ENCODE measurements around the gene SLC12A7. TPM values are rescaled to one million over a fixed set of nuclear protein-coding genes. Genes with fewer than 3 reads are reported as not detected.
A peak's percentile ranks its signal among the peaks of the same experiment; 100 is the strongest.

The SLC12A7 gene
- total RNA-seq, 1 experiment from 2014 or later: 134 TPM

DNA sequence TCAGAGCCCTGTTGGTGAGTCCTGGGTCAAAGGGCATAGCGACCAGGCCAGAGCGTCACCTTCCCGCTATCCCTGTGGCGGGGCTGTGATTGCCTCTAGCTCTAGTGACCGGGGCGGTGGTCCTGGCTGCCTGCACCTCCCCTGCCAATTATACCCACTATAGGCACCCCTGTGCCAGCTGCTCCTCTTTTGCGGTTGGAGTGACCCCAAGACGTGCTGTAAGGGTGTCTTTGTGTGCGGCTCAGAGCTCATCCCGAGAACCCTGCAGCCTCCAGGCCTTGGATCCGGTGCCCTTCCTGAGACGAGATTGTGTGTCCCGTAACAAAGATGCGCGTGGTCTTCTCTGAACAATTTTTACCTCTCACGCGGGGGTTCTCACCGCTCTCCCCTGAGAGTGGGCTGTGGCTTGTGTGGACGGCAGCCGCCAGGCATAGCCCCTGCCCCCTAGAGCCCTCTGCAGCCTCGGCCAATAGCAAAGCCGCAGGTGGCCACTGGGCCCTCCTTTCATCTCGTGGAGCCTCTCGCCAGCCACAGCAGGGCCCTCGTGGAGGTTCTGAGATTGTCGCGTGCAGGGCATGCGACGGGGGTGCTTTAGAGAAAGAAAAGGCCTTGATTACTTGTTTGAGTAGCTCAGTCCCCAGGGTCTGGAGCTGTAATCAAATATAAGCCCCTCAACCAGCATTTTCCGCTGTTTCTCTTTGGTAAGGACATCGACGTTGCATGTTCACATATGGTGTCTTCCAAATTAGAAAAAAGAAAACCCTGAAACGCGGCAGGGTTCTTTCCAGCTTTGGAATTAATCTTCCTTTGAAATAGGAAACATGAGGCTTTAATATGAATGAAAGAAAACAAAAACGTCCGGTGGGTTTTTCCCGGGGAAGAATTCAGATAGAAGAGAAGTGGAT, 92.6 kb downstream of the SLC12A7 start:
- DNase-seq (ENCODE audit: low spot score): no peak

- no peak for DNase-seq (ENCODE audit: low spot score)
These were observed 93.3 kb downstream of the SLC12A7 start for GRCh38 chr5:1018596-1018995.

- DNase-seq (ENCODE audit: low spot score): no peak
These were observed 94.0 kb downstream of the SLC12A7 start for GRCh38 chr5:1017691-1018455.

DNA sequence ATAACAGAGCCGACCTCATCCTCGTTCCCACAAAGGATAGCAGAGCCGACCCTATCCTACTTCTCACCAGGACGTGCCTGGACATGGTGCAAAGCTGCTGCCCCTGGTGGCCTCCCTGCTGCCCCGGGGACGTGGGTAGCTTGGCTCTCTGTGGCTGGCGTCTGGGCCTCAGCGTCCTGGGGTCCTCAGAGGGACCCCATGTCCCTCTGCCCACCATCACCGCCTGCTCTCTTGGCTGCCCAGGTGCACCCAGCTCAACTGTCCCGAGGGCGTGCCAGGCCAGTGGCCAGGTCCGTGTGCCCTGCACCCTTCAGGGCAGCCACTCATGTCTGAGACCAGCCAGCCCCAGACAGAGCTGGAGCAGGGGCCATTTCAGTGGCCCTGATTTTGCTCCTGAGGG, 94.8 kb downstream of the SLC12A7 start:
- no peak for DNase-seq (ENCODE audit: low spot score)

DNA sequence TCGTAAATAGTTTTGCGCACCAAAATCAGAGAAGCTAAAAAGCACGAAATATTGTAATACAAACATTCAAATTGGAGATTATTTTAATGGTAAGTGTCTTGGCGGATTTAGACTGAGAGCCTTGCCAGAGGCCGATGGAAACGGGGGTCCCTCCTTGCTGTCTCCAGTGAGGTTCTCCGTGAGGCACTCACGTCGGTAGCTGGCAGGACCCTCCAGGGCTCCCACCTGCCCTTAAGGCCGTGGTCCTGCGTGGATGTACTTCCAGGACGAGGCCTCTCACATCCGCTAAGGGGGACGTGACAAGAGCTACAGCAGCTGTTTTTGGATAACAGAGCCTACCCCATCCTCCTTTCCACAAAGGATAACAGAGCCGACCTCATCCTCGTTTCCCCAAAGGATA, 95.4 kb downstream of the SLC12A7 start:
- DNase-seq (ENCODE audit: low spot score): no peak

GRCh38 chr5:1016036-1016435, 95.8 kb downstream of the SLC12A7 start:
- DNase-seq (ENCODE audit: low spot score): no peak

DNA sequence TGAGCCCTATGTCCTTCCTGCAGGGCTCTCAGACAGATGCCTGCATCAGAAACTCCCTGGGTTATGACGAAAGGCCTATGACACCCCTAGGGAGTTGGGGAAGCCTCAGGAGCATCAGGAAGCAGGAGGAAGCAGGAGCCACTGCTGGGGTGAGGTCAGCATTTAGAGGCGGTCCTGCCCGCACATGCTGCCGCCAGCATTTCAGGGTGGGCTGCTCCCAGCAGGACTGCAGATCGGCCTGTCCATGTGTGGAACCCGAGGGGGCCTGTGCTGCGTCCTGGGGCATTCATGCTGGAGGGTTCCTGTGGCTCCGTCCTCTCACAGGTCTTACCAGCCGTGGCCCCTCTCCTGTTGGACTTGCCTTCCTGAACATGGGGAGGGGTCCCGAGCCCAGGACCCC, 96.4 kb downstream of the SLC12A7 start:
- DNase-seq (ENCODE audit: low spot score): no peak

- DNase-seq (ENCODE audit: low spot score): no peak
These were observed 97.1 kb downstream of the SLC12A7 start for GRCh38 chr5:1014781-1015221.

DNA sequence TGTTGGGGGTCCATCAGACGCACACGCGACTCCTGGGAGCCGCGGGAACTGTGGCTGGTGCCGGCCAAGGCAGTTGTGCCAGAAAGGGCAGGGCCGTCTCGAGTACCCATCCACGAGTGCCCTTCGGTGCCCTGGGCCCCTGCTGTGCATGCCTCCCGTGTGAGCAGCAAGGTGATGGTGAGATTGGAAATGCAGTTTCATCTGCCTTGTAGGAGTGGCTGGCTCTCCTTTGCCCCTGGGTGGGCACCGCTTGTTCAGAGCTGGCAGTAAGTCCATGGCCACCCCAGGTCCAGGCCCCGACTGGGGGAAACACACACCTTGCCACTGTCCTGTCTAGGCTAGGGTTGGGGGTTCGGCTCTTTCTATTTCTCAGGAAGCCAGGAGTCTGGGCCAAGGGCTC, 97.5 kb downstream of the SLC12A7 start:
- DNase-seq (ENCODE audit: low spot score): no peak

GRCh38 chr5:1013948-1014301, 97.9 kb downstream of the SLC12A7 start:
- no peak for DNase-seq (ENCODE audit: low spot score)

- no peak for DNase-seq (ENCODE audit: low spot score)
These were observed 98.5 kb downstream of the SLC12A7 start for GRCh38 chr5:1013238-1013947.

DNA sequence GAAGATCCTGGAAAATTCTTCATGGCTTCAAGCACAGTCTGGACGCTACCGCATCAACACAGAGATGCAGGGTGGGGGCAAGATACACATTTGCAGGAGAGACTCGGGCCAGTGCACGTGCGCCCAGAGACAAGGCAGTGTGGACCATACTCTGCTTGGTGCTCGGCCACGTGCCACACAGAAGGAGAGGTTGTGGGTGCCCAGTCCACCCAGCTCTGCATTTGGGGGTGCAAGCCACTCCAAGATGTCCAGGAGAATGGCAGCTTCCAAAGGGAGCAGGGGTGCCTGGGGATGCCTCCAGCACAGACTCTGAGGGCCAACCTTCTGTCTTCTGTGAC, 99.0 kb downstream of the SLC12A7 start:
- DNase-seq (ENCODE audit: low spot score): no peak

- no peak for DNase-seq (ENCODE audit: low spot score)
These were observed 99.5 kb downstream of the SLC12A7 start for GRCh38 chr5:1012313-1012841.

GRCh38 chr5:1011741-1012312, 100.0 kb downstream of the SLC12A7 start:
- DNase-seq (ENCODE audit: low spot score): no peak

- peak; percentile 89 for DNase-seq (ENCODE audit: low spot score)
These were observed 100.6 kb downstream of the SLC12A7 start for GRCh38 chr5:1011226-1011631.

DNA sequence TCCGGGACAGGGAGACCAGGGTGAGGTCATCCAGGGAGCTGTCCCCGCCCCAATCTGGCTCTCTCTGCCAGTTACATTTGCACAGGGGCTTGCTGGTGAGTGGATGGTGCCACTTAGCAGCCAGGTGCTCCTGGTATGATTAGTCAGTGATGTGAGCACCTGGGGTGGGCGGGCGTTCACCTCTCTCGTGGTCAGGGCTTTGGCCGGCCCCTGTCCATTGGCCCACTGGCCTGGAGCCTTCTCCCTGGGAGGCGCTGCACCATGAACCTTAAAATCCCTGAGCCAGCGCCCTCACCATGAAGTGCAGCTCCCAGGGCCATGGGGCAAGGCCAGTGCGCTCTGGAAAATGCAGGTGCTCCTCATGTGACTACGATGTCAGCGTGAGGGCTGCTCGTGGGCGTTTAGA, 101.2 kb downstream of the SLC12A7 start:
- DNase-seq (ENCODE audit: low spot score): no peak

- DNase-seq (ENCODE audit: low spot score): peak; percentile 74
These were observed 101.7 kb downstream of the SLC12A7 start for GRCh38 chr5:1010181-1010510.

DNA sequence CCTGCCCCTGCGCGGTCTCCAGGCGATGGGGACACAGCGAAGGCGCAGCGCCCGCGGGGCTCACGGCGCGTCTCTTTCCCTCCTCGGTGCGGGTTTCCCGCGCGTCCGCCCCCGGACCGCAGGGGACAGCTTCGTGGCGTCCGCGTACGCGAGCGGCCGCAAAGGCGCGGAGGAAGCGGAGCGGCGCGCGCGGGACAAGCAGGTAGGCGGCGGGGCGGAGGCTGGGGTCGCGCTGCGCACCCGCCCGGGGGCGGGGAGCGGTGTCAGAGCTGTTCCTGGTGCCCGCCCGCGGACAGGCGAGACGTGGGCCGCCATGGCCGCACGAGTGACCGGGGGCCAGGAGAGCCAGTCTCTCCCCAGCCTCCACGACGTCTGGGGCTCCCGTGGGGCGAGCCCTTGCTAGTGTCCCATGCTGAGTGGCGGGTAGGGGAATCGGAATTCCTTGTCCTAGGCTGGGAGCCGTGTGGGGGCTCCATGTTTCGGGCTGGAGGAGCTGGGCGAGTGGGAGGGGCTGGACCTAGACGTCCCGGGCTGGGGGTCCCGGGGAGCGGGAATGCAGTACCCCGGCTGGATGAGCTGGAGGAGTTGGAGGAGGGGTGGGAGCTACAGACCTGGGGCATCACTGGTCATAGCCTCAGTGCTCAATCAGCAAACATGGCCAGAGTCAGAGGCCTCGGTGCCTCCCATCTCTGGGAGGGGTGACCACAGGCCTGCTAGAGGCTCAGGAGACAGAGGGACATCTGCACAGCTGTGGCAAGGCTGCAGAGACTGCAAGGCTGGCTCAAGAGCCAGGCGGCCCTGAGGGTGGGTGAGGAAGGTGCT, 102.3 kb downstream of the SLC12A7 start:
- no peak for DNase-seq (ENCODE audit: low spot score)

DNA sequence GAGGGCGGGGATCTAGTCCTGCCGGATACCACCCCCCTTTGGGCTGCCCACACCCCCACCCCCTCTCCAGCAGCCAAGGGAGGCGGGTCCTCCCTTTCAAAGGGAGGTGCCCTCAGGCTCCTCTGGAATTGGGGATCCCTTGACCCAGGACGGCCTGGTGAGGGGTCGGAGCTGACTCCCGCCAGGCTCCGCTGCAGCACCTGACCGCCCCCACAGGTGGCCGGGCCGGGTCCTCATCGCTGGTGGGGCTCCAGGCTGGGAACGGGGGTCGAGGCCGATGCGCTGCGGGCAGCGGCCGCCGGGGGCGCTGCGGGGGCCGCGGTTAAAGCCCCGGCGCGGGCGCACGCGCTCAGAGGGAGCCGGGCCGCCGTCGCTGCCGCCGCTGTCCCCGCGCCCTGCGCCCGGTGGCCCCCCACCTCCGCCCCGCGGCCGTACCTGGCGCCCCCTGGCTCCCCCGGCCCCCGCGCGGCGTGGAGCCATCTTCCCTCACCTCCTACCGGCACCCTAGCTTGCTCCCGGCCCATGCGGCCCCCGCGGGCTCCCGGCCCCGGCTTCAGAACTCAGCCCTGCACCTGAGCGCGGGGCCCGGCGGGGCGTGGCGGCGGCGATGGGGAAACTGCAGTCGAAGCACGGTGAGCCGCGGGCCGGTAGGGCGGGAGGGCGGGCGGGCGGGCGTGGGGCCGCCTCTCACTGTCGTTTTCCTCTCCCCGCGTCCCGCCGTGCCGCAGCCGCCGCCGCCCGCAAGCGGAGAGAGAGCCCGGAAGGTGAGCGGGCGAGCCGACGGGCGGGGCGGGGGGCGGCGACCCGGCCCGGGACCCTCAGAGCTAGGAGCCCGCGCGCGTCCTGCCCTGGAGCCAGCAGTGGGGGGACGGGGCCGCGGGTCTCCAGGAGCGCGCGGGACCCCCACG, 103.2 kb downstream of the SLC12A7 start, which contains the start of gene NKD2:
Gene NKD2 (plus strand): TSS at position 352 of the 908 bp plus-strand sequence. CDS start 256 bp downstream, at position 608.
- DNase-seq (ENCODE audit: low spot score): peak; percentile 45

Measured in HT-29 (cell line).